ENCODE results near the gene TSPAN6.

DNA sequence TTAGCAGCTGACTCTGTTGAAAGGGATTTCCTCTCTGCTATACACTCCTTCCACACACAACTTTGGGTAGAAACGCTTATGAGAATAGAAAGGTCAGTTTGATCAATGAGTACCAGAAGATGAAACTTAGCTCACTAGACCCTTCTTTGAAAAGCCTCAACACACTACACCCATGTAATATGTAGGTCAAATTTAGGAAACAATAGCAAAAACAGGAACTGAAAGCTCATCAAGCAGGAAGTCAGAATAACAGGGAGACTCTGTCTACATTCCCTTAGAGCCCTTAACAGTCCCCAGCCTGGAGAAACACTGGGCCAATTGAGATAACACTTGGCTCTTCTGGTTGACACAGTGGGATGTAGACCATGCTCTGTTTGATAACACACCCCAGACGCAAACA is 38.1 kb upstream of the TSPAN6 start:
- TF ChIP-seq RARB (CRISPR knock-in tag; IDR thresholded peaks at IDR 0.05) (no peak), RCOR1 (IDR thresholded peaks at IDR 0.05; ENCODE audit: low read depth, low read length) (no peak), POLR2A (IDR thresholded peaks at IDR 0.05; ENCODE audit: low read length) (no peak)
- TF ChIP-seq, protein P1, sequence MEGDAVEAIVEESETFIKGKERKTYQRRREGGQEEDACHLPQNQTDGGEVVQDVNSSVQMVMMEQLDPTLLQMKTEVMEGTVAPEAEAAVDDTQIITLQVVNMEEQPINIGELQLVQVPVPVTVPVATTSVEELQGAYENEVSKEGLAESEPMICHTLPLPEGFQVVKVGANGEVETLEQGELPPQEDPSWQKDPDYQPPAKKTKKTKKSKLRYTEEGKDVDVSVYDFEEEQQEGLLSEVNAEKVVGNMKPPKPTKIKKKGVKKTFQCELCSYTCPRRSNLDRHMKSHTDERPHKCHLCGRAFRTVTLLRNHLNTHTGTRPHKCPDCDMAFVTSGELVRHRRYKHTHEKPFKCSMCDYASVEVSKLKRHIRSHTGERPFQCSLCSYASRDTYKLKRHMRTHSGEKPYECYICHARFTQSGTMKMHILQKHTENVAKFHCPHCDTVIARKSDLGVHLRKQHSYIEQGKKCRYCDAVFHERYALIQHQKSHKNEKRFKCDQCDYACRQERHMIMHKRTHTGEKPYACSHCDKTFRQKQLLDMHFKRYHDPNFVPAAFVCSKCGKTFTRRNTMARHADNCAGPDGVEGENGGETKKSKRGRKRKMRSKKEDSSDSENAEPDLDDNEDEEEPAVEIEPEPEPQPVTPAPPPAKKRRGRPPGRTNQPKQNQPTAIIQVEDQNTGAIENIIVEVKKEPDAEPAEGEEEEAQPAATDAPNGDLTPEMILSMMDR (IDR thresholded peaks at IDR 0.05): no peak
- TF ChIP-seq, protein P2, sequence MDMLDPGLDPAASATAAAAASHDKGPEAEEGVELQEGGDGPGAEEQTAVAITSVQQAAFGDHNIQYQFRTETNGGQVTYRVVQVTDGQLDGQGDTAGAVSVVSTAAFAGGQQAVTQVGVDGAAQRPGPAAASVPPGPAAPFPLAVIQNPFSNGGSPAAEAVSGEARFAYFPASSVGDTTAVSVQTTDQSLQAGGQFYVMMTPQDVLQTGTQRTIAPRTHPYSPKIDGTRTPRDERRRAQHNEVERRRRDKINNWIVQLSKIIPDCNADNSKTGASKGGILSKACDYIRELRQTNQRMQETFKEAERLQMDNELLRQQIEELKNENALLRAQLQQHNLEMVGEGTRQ (IDR thresholded peaks at IDR 0.05): no peak

All from A549 (cell line).